HK-2 (cell line): ENCODE data around the gene SRSF5.
"Not testable (repeated sequence)": the region's sequence is repeated elsewhere in the genome, so short reads cannot be mapped to it uniquely, and the experiment has no call there.

Experiments used
- DNase-seq: peaks from one replicate; pipeline ENCODE4 v3.0.0-alpha.2; 2018; ENCODE audit not compliant: unreplicated experiment

Gene SRSF5

GRCh38 chr14:69808919-69809808 is 42.2 kb downstream of the SRSF5 start:
- no peak for DNase-seq

- no peak for DNase-seq
These were observed 44.4 kb downstream of the SRSF5 start for GRCh38 chr14:69811227-69811867.

DNA sequence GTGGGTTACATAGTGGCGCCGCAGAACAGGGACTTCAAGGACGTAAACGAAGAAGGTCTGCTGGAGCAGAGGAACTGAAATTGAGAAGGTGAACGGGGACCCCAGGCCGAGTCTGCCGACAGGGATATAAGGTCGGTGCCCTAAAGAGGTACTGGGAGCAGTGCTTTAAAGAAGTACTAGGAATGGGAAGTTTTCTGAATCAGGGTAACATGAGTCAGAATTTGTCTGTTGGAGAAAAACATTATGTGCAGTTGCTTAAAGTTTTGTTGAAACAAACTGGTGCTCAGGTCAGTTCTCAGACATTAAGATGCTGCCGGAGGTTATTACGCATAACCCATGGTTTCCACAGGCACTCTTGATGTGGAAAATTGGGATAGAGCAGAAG is 44.9 kb downstream of the SRSF5 start:
- DNase-seq, result no peak

GRCh38 chr14:69812711-69813110 is 45.8 kb downstream of the SRSF5 start:
- no peak for DNase-seq

DNA sequence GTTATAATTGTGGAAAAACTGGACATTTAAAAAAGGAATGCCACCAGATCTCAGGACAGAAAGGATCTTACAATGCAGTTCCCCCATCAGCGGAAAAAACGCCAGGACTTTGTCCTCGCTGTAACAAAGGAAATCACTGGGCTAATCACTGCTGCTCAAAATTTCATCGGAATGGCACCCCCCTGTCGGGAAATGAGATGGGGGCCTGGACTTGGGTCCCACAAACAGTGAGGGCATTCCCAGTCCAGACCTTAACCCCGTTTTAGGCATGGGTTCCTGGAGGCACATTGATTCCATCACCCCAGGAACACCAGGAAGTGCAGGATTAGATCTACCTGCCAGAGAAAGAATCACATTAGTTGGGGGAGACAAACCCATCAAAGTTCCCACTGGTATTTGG is 46.4 kb downstream of the SRSF5 start:
- DNase-seq, result not testable (repeated sequence)

- DNase-seq, result no peak
These were observed 47.5 kb downstream of the SRSF5 start for GRCh38 chr14:69814397-69814796.

DNA sequence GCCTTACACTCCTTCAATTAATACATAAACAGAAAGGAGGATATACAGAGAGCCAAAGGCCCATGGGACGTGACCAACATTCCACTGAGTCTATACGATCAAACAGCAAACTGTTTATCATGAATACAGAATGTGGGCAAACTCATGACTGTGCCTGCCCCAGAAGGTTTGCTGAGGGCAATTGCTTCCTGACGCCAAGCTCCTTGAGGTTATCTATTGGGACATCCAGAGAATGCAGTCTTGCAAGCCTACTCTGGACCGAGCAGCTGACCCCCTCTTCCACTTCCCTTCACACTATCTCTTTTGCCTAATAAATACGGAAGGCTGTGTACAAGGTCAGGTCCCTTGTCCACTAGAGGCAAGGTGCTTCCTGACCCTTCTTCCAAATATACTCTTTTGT is 48.6 kb downstream of the SRSF5 start:
- no peak for DNase-seq

- no peak for DNase-seq
These were observed 49.3 kb downstream of the SRSF5 start for GRCh38 chr14:69816216-69816615.

DNA sequence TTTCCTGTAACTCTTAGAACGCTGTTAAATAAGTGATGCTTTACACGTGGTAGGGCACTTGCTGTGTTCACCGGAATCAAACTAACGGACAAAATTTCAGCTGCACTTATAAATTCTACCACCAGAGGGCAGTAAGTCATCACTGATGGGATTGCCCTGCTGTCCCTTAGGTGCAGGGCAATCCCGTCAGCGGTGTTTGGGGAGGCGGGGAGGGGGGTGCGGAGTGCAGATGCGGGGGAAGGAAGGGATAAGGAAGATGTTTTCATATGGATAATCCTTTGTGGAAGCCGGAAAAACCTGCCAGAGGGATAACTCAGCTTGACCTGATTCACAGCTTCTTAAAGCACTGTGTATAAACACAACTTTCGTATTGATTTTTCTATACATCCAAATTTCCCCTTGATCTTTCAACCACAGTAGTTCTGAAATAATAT is 51.8 kb downstream of the SRSF5 start:
- DNase-seq, result peak; percentile 52

GRCh38 chr14:69819607-69820006 is 52.7 kb downstream of the SRSF5 start:
- no peak for DNase-seq

GRCh38 chr14:69820991-69821390 is 54.0 kb downstream of the SRSF5 start:
- DNase-seq, result no peak
